ENCODE measurements around the gene MTPN.

- TF ChIP-seq CTCF (IDR thresholded peaks at IDR 0.05) (no peak), POLR2A (IDR thresholded peaks at IDR 0.05) (no peak)
Measured at GRCh38 chr7:135886345-135887132, 90.6 kb downstream of the MTPN start.

Data from lower leg skin (tissue), 3 donors.